HepG2 (cell line): ENCODE data around the gene GRIK4. TPM values are rescaled to one million over a fixed set of nuclear protein-coding genes. Genes with fewer than 3 reads are reported as not detected.

Source experiments
- ATAC-seq: fragments of 200-7000 bp; cut with Tn5 transposase; 3 replicates; pipeline ENCODE4 v1.9.1; 2020; ENCODE audit warnings: mild to moderate bottlenecking, moderate library complexity
- BruUV-seq: library from RNA; stranded (reverse); fragments of 400-500 nt; replicated peaks from 2 replicates; lab custom pipeline; 2021; lab: Mats Ljungman, UMichigan
- CTCF ChIA-PET: fragments of 300-600 bp; formaldehyde crosslinking; extraction: SDS; loops from one replicate; lab custom pipeline; 2021; ENCODE audit warnings: low total read pairs, inconsistent platforms, low intra/inter-chr PET ratio; lab: Yijun Ruan, JAX
- POLR2A ChIA-PET: fragments of 350-600 bp; sonication (Branson Sonifier 250); formaldehyde crosslinking; loops from one replicate; lab custom pipeline; 2020; ENCODE audit warnings: antibody characterized with exemption, inconsistent platforms; lab: Yijun Ruan, JAX
- DNase-seq: peaks from one replicate; pipeline ENCODE4 v3.0.0-alpha.2; 2015; ENCODE audit warnings: low spot score
- FAIRE-seq: peaks from 3 replicates; lab custom pipeline; 2011; peaks lifted over from hg19 to GRCh38; lab: Jason Lieb, UNC
- H2AFZ ChIP-seq: one replicate; pipeline ENCODE4 v1.6.1; 2011; ENCODE audit warnings: low read length, inconsistent platforms
- H3K27ac ChIP-seq: fragments of 300-600 bp; 3 replicates; pipeline ENCODE4 v1.8.0; 2011; ENCODE audit warnings: mixed run types, mild to moderate bottlenecking, mixed read lengths, low read length, inconsistent platforms; ENCODE audit not compliant: insufficient read depth; ENCODE audit errors: extremely low read length
- H3K27me3 ChIP-seq, 2 experiments: fragments of 200-600 bp in 1 of 2; 2 replicates in 1 of 2; 3 replicates in 1 of 2; pipeline versions ENCODE4 v1.6.0 to v1.8.0; 2011; ENCODE audit warnings: low read length in 2 of 2, mild to moderate bottlenecking in 2 of 2, moderate library complexity in 2 of 2, inconsistent platforms in 1 of 2; ENCODE audit not compliant: insufficient read depth in 2 of 2, control insufficient read depth in 1 of 2
- H3K36me3 ChIP-seq, 2 experiments: fragments of 200-600 bp in 1 of 2; replicated peaks in 1 of 2; 2 replicates in 1 of 2; 3 replicates in 1 of 2; pipeline versions ENCODE4 v1.5.1 to v1.8.0; 2011; ENCODE audit warnings: low read length in 2 of 2, inconsistent platforms in 1 of 2; ENCODE audit not compliant: insufficient read depth in 2 of 2, control insufficient read depth in 1 of 2
- H3K4me1 ChIP-seq: 2 replicates; pipeline ENCODE4 v1.5.1; 2012; ENCODE audit warnings: low read length, inconsistent platforms; ENCODE audit not compliant: insufficient read depth
- H3K4me2 ChIP-seq: 2 replicates; pipeline ENCODE4 v1.6.0; 2011; ENCODE audit warnings: low read depth, low read length, inconsistent platforms
- H3K4me3 ChIP-seq, 3 experiments: fragments of 200-600 bp in 1 of 3; sonication (generic), shearing (Covaris generic) in 1 of 3; replicated peaks in 1 of 3; 2 replicates each; pipeline ENCODE4 v1.5.1; 2011 to 2016; ENCODE audit warnings: low read length in 3 of 3, inconsistent platforms in 2 of 3, low read depth in 2 of 3, mild to moderate bottlenecking in 2 of 3, control low read depth in 1 of 3, mixed read lengths in 1 of 3; ENCODE audit not compliant: insufficient read depth in 1 of 3
- H3K79me2 ChIP-seq: one replicate; pipeline ENCODE4 v1.6.1; 2011; ENCODE audit warnings: low read length, inconsistent platforms; ENCODE audit not compliant: insufficient read depth
- H3K9ac ChIP-seq: 2 replicates; pipeline ENCODE4 v1.6.0; 2011; ENCODE audit warnings: mild to moderate bottlenecking, low read depth, low read length, inconsistent platforms; ENCODE audit not compliant: insufficient read depth
- H3K9me3 ChIP-seq: 2 replicates; pipeline ENCODE4 v1.5.1; 2012; ENCODE audit warnings: mild to moderate bottlenecking, low read length
- H4K20me1 ChIP-seq: 2 replicates; pipeline ENCODE4 v1.6.0; 2011; ENCODE audit warnings: inconsistent platforms, mild to moderate bottlenecking, low read length, moderate library complexity; ENCODE audit not compliant: insufficient read depth
- KDM2A ChIP-seq: sonication (generic); formaldehyde crosslinking; IDR thresholded peaks from 2 replicates; pipeline ENCODE4 v1.4.0; 2020; ENCODE audit warnings: low read depth, missing genetic modification reagents, borderline replicate concordance
- KDM5B ChIP-seq: sonication (generic); formaldehyde crosslinking; IDR thresholded peaks from 2 replicates; pipeline ENCODE4 v1.4.0; 2020; ENCODE audit warnings: missing genetic modification reagents, mild to moderate bottlenecking, borderline replicate concordance
- KLF12 ChIP-seq: sonication (generic); formaldehyde crosslinking; IDR thresholded peaks from 2 replicates; pipeline ENCODE4 v1.4.0; 2020; ENCODE audit warnings: missing genetic modification reagents, borderline replicate concordance
- RARA ChIP-seq: IDR thresholded peaks from 2 replicates; pipeline ENCODE4 v1.6.1; 2016; ENCODE audit warnings: missing genetic modification reagents, missing compliant biosample characterization
- RBFOX2 ChIP-seq: fragments of 200-400 bp; formaldehyde crosslinking; IDR thresholded peaks from 2 replicates; pipeline ENCODE4 v1.6.1; 2017; ENCODE audit warnings: low read depth, mild to moderate bottlenecking, low read length
- ZMAT5 ChIP-seq: sonication (generic); formaldehyde crosslinking; IDR thresholded peaks from 2 replicates; pipeline ENCODE4 v1.5.0; 2020; ENCODE audit warnings: mild to moderate bottlenecking, low read depth, missing genetic modification reagents, borderline replicate concordance
- ZNF746 ChIP-seq: sonication (generic); formaldehyde crosslinking; IDR thresholded peaks from 2 replicates; pipeline ENCODE4 v1.8.0; 2022; ENCODE audit warnings: mild to moderate bottlenecking, missing genetic modification reagents
- ZNF782 ChIP-seq: sonication (generic); formaldehyde crosslinking; IDR thresholded peaks from 2 replicates; pipeline ENCODE4 v1.4.0; 2020; ENCODE audit warnings: missing genetic modification reagents, mild to moderate bottlenecking, borderline replicate concordance
- WGBS: methylation state at CpG from one replicate; pipeline ENCODE4 v1.1.6; 2017; ENCODE audit warnings: low lambda C conversion rate; 5-methylcytosine and 5-hydroxymethylcytosine counted together
- in situ Hi-C: cut with HindIII; loops from 2 replicates; pipeline ENCODE4 v1.10.0; 2017; ENCODE audit warnings: low pct_unique_long_range_greater_than_20kb; ENCODE audit not compliant: extremely low pct_ligation_motif_present
- intact Hi-C: fragments of 100-400 bp; cut with micrococcal nuclease; formaldehyde crosslinking; loops from one replicate; pipeline ENCODE4 v1.10.0; 2022; ENCODE audit not compliant: unreplicated experiment
- polyA plus RNA-seq, 8 experiments: library from polyadenylated mRNA; depleted of rRNA in 3 of 8; stranded (reverse) in 7 of 8; unstranded in 1 of 8; fragments of >200 nt; fragmentation: Illumina TruSeq in 4 of 8; extraction: Trizol in 4 of 8; gene quantifications; 2 replicates each; pipeline versions ENCODE4 v1.2.1 to v1.2.3, GENCODE V29; 2011 to 2016; ENCODE audit warnings: low read depth in 4 of 8, missing spikeins in 1 of 8, mixed read lengths in 1 of 8; ENCODE audit not compliant: insufficient read depth in 1 of 8
- total RNA-seq, 5 experiments: library from RNA; depleted of rRNA; stranded (reverse); fragments of >200 nt; fragmentation: Illumina TruSeq; extraction: Trizol; gene quantifications; 2 replicates each; pipeline ENCODE4 v1.2.3, GENCODE V29; 2016; ENCODE audit warnings: low read depth in 1 of 5
- TF ChIP-seq, protein P1 (sequence below): sonication (generic); formaldehyde crosslinking; IDR thresholded peaks from 2 replicates; pipeline ENCODE4 v1.9.0; 2022; ENCODE audit warnings: low read depth, missing genetic modification reagents
- TF ChIP-seq, protein P2 (sequence below): sonication (generic); formaldehyde crosslinking; IDR thresholded peaks from 2 replicates; pipeline ENCODE4 v1.4.0; 2020; ENCODE audit warnings: low read depth, missing genetic modification reagents

GRIK4 gene
- total and polyA plus RNA-seq, 2 of the 13 experiments (the other 11 are each of a cell fraction or from before 2014, with no cell fraction given): 0.04 to 0.07 TPM

DNA sequence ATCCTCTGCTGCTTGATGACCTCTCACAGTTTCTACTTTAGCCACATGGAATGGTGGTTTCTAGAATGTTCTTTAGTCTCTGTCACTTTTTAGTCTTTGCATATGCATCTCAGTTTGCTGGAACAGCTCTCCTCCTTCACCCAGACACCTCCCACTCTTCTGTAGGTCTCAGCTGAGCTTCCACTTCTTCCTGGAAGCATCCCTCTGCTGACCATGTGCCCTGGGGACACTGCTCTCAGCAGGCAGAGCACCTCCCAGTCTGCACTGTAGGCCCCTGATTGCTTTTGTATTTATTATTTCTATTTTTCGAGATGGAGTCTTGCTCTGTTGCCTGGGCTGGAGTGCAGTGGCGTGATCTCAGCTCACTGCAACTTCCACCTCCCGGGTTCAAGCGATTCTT, 84.0 kb downstream of the GRIK4 start:
- no peak overlapping the region for H3K4me2 ChIP-seq
- in situ Hi-C loops: no loop called here
- no peak for TF ChIP-seq ZNF746 (CRISPR knock-in tag)
- no TSS peak for BruUV-seq
- ATAC-seq (no peak), DNase-seq (no peak), FAIRE-seq (no peak)
- WGBS: 26% methylated on average over 4 of the region's 4 CpGs
- POLR2A ChIA-PET: no interaction called here
- no peak overlapping the region for H3K4me3 ChIP-seq
- no peaks in the 10 kb centered on the region for H4K20me1 ChIP-seq
- no peak overlapping the region for H2AFZ ChIP-seq
- no peak overlapping the region for H3K9ac ChIP-seq
- H3K79me2 ChIP-seq: no peaks in the 10 kb centered on the region
- no peaks in the 10 kb centered on the region for H3K9me3 ChIP-seq
- H3K4me1 ChIP-seq: no peaks in the 10 kb centered on the region
- no peaks in the 10 kb centered on the region for H3K36me3 ChIP-seq
- peaks cover 2 to 32% of the 10 kb centered on the region in 2 experiments; a peak in 4 of 5 replicates for H3K27me3 ChIP-seq
- intact Hi-C loops: no loop called here
- no peak overlapping the region for H3K27ac ChIP-seq
- CTCF ChIA-PET: no interaction called here

GRCh38 chr11:120597250-120598215, 86.0 kb downstream of the GRIK4 start:
- DNase-seq (no peak), FAIRE-seq (no peak), ATAC-seq (no peak)
- no peak for TF ChIP-seq RARA (CRISPR knock-in tag)
- no peak for TF ChIP-seq KLF12
- TF ChIP-seq, protein P1, sequence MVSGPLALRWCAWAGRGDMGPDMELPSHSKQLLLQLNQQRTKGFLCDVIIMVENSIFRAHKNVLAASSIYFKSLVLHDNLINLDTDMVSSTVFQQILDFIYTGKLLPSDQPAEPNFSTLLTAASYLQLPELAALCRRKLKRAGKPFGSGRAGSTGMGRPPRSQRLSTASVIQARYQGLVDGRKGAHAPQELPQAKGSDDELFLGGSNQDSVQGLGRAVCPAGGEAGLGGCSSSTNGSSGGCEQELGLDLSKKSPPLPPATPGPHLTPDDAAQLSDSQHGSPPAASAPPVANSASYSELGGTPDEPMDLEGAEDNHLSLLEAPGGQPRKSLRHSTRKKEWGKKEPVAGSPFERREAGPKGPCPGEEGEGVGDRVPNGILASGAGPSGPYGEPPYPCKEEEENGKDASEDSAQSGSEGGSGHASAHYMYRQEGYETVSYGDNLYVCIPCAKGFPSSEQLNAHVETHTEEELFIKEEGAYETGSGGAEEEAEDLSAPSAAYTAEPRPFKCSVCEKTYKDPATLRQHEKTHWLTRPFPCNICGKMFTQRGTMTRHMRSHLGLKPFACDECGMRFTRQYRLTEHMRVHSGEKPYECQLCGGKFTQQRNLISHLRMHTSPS (CRISPR knock-in tag): no peak
- no peak for TF ChIP-seq RBFOX2
- TF ChIP-seq KDM2A (CRISPR knock-in tag): no peak
- no peak for TF ChIP-seq KDM5B (CRISPR knock-in tag)
- TF ChIP-seq ZMAT5 (CRISPR knock-in tag): no peak
- no peak for TF ChIP-seq ZNF782 (CRISPR knock-in tag)
- TF ChIP-seq, protein P2, sequence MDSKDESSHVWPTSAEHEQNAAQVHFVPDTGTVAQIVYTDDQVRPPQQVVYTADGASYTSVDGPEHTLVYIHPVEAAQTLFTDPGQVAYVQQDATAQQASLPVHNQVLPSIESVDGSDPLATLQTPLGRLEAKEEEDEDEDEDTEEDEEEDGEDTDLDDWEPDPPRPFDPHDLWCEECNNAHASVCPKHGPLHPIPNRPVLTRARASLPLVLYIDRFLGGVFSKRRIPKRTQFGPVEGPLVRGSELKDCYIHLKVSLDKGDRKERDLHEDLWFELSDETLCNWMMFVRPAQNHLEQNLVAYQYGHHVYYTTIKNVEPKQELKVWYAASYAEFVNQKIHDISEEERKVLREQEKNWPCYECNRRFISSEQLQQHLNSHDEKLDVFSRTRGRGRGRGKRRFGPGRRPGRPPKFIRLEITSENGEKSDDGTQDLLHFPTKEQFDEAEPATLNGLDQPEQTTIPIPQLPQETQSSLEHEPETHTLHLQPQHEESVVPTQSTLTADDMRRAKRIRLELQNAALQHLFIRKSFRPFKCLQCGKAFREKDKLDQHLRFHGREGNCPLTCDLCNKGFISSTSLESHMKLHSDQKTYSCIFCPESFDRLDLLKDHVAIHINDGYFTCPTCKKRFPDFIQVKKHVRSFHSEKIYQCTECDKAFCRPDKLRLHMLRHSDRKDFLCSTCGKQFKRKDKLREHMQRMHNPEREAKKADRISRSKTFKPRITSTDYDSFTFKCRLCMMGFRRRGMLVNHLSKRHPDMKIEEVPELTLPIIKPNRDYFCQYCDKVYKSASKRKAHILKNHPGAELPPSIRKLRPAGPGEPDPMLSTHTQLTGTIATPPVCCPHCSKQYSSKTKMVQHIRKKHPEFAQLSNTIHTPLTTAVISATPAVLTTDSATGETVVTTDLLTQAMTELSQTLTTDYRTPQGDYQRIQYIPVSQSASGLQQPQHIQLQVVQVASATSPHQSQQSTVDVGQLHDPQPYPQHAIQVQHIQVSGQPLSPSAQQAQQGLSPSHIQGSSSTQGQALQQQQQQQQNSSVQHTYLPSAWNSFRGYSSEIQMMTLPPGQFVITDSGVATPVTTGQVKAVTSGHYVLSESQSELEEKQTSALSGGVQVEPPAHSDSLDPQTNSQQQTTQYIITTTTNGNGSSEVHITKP (CRISPR knock-in tag): no peak
- ChIA-PET CTCF (no interaction called here), POLR2A (no interaction called here)
- in situ Hi-C loops (no loop called here), intact Hi-C loops (no loop called here)
- WGBS: 33% methylated on average over 24 of the region's 26 CpGs
- Histone ChIP-seq H3K27ac (no peak overlapping the region), H2AFZ (no peak overlapping the region), H4K20me1 (no peaks in the 10 kb centered on the region), H3K9ac (no peak overlapping the region), H3K27me3 (peaks cover 2 to 36% of the 10 kb centered on the region in 2 experiments; a peak in 4 of 5 replicates), H3K4me1 (no peaks in the 10 kb centered on the region), H3K9me3 (no peaks in the 10 kb centered on the region), H3K4me2 (no peak overlapping the region), H3K36me3 (no peaks in the 10 kb centered on the region), H3K4me3 (no peak overlapping the region), H3K79me2 (no peaks in the 10 kb centered on the region)
- no TSS peak for BruUV-seq
